Natural killer cell (primary cell): ENCODE results near the gene CLDN9. TPM values are rescaled to one million over a fixed set of nuclear protein-coding genes. Genes with fewer than 3 reads are reported as not detected.

ENCODE experiments used
- ATAC-seq, 3 donors: fragments of 150-1000 bp in 2 of 3; fragments of 200-7000 bp in 1 of 3; cut with Tn5 transposase; 1 replicate in 1 of 3; 2 replicates in 2 of 3; pipeline ENCODE4 v1.10.0; 2021; ENCODE audit warnings: mild to moderate bottlenecking in 2 of 3, moderate library complexity in 2 of 3
- DNase-seq, 2 donors: peaks; one replicate each; pipeline versions ENCODE4 v3.0.0 to v3.0.0-alpha.2; 2013 to 2021; ENCODE audit warnings: mixed read lengths in 1 of 2
- H3K27ac ChIP-seq: one replicate; pipeline ENCODE4 v1.5.1; 2013; ENCODE audit warnings: mild to moderate bottlenecking, low read length
- H3K27me3 ChIP-seq: one replicate; pipeline ENCODE4 v1.6.1; 2013; ENCODE audit warnings: low read length; ENCODE audit not compliant: control insufficient read depth, insufficient read depth
- H3K36me3 ChIP-seq: one replicate; pipeline ENCODE4 v1.6.1; 2013; ENCODE audit warnings: low read length; ENCODE audit not compliant: control insufficient read depth, insufficient read depth
- H3K4me1 ChIP-seq: one replicate; pipeline ENCODE4 v1.6.1; 2013; ENCODE audit warnings: low read length; ENCODE audit not compliant: control insufficient read depth, insufficient read depth
- H3K4me3 ChIP-seq: one replicate; pipeline ENCODE4 v1.5.1; 2013; ENCODE audit warnings: low read length
- H3K9me3 ChIP-seq: one replicate; pipeline ENCODE4 v1.6.1; 2013; ENCODE audit warnings: low read length; ENCODE audit not compliant: control insufficient read depth, insufficient read depth
- H3K27ac Mint-ChIP-seq, 2 donors: one replicate each; pipeline ENCODE4 v1.8.0; 2022; ENCODE audit warnings: mild to moderate bottlenecking in 2 of 2, mixed read lengths in 2 of 2, moderate library complexity in 1 of 2
- H3K27me3 Mint-ChIP-seq, 2 donors: one replicate each; pipeline ENCODE4 v1.8.0; 2022; ENCODE audit warnings: low read depth in 2 of 2, mixed read lengths in 2 of 2
- H3K36me3 Mint-ChIP-seq: one replicate; pipeline ENCODE4 v1.8.0; 2022; ENCODE audit warnings: mixed read lengths
- H3K4me1 Mint-ChIP-seq, 2 donors: one replicate each; pipeline ENCODE4 v1.8.0; 2022; ENCODE audit warnings: mixed read lengths in 2 of 2
- H3K4me3 Mint-ChIP-seq: one replicate; pipeline ENCODE4 v1.8.0; 2022; ENCODE audit warnings: mild to moderate bottlenecking, moderate library complexity, mixed read lengths
- H3K9me3 Mint-ChIP-seq, 2 donors: one replicate each; pipeline ENCODE4 v1.8.0; 2022; ENCODE audit warnings: mixed read lengths in 2 of 2
- CTCF ChIP-seq: fragments of 200-600 bp; IDR thresholded peaks from one replicate; pipeline ENCODE4 v1.8.0; 2022; ENCODE audit warnings: antibody characterized with exemption
- WGBS: methylation state at CpG from one replicate; pipeline ENCODE4 v1.1.7; 2013; ENCODE audit warnings: missing lambda C conversion rate; ENCODE audit not compliant: insufficient coverage; 5-methylcytosine and 5-hydroxymethylcytosine counted together
- intact Hi-C: fragments of 100-400 bp; cut with micrococcal nuclease; formaldehyde crosslinking; loops from one replicate; pipeline ENCODE4 v1.14.2; 2022
- total RNA-seq, 4 donors: library from RNA; stranded (reverse); fragments of 120-200 nt in 1 of 4; gene quantifications; one replicate each; pipeline versions ENCODE4 v1.2.3 to v1.2.4, GENCODE V29; 2013 to 2022

Gene CLDN9
- total RNA-seq, 3 donors from 2014 or later (not counting 1 experiment from before 2014, with no cell fraction given) = 0.34 to 0.35 TPM; not detected in 1

- TF ChIP-seq CTCF = no peak
- Histone ChIP-seq H3K27ac (no peak overlapping the region), H3K9me3 (no peaks in the 10 kb centered on the region), H3K4me1 (peaks cover 9% of the 10 kb centered on the region), H3K36me3 (no peaks in the 10 kb centered on the region), H3K4me3 (no peak overlapping the region), H3K27me3 (no peaks in the 10 kb centered on the region)
- WGBS = 87% methylated on average over 12 of the region's 12 CpGs
- Mint-ChIP-seq H3K27me3 (peaks cover 0 to 3% of the 10 kb centered on the region in 2 donors), H3K4me3 (no peak overlapping the region), H3K36me3 (no peaks in the 10 kb centered on the region), H3K4me1 (peaks cover 0 to 5% of the 10 kb centered on the region in 2 donors), H3K9me3 (no peaks in the 10 kb centered on the region), H3K27ac (no peak overlapping the region)
- ATAC-seq (no peak), DNase-seq (no peak)
- intact Hi-C loops = no loop called here
These were observed 11.4 kb upstream of the CLDN9 start for GRCh38 chr16:3001316-3001715.

GRCh38 chr16:3003582-3004270, 9.0 kb upstream of the CLDN9 start:
- H3K9me3 Mint-ChIP-seq = no peaks in the 10 kb centered on the region
- TF ChIP-seq CTCF = peak; percentile 12
- H3K9me3 ChIP-seq = no peaks in the 10 kb centered on the region
- H3K4me3 ChIP-seq = no peak overlapping the region
- 8% methylated on average over 56 of the region's 58 CpGs for WGBS
- peak overlapping the region; percentile 87 for H3K4me3 Mint-ChIP-seq
- peak overlapping the region in 1 of 2 donors; percentile 80 for H3K27ac Mint-ChIP-seq
- peaks cover 0 to 3% of the 10 kb centered on the region in 2 donors for H3K27me3 Mint-ChIP-seq
- peaks cover 29% of the 10 kb centered on the region for H3K4me1 ChIP-seq
- no peaks in the 10 kb centered on the region for H3K27me3 ChIP-seq
- no peaks in the 10 kb centered on the region for H3K36me3 ChIP-seq
- ATAC-seq = peak; percentile 96 to 99 (median 97)
- no peak overlapping the region for H3K27ac ChIP-seq
- intact Hi-C loops = loop anchor here (2.0 kb wide), 1 partner anchor 25 kb away; no protein-coding TSS in a partner anchor
- no peaks in the 10 kb centered on the region for H3K36me3 Mint-ChIP-seq
- DNase-seq = peak; percentile 90 to 99
- H3K4me1 Mint-ChIP-seq = peaks cover 5 to 24% of the 10 kb centered on the region in 2 donors

- peak; percentile 8 to 10 (median 9) for ATAC-seq
- no peaks in the 10 kb centered on the region for H3K27me3 ChIP-seq
- H3K4me1 Mint-ChIP-seq = peaks cover 5 to 25% of the 10 kb centered on the region in 2 donors
- H3K27me3 Mint-ChIP-seq = peaks cover 0 to 3% of the 10 kb centered on the region in 2 donors
- WGBS = under 1% methylated on average over 67 of the region's 67 CpGs
- peaks cover 34% of the 10 kb centered on the region for H3K4me1 ChIP-seq
- peak in 1 of 2 donors; percentile 39 for DNase-seq
- no peak overlapping the region for H3K27ac ChIP-seq
- no peaks in the 10 kb centered on the region for H3K9me3 Mint-ChIP-seq
- no peaks in the 10 kb centered on the region for H3K36me3 ChIP-seq
- intact Hi-C loops = loop anchor here (2.0 kb wide), 1 partner anchor 24 kb away; no protein-coding TSS in a partner anchor
- H3K4me3 Mint-ChIP-seq = peak overlapping the region; percentile 78
- no peaks in the 10 kb centered on the region for H3K36me3 Mint-ChIP-seq
- H3K27ac Mint-ChIP-seq = no peak overlapping the region
- H3K4me3 ChIP-seq = no peak overlapping the region
- H3K9me3 ChIP-seq = no peaks in the 10 kb centered on the region
- no peak for TF ChIP-seq CTCF
These were observed 8.4 kb upstream of the CLDN9 start for GRCh38 chr16:3004319-3004718.
